Measurements from ENCODE around the gene CACNG6.
"Not testable (repeated sequence)": the region's sequence is repeated elsewhere in the genome, so short reads cannot be mapped to it uniquely, and the experiment has no call there.

Gene CACNG6

GRCh38 chr19:53991224-53992113 is at the start of gene CACNG6:
CACNG6 (plus strand) TSS chr19:53991637; CDS start chr19:53992878, 1,241 bp downstream.
- ATAC-seq = no peak

GRCh38 chr19:53942001-53942786 is 49.2 kb upstream of the CACNG6 start:
- no peak for ATAC-seq

- ATAC-seq = no peak
Observed at GRCh38 chr19:53944416-53944815, 47.0 kb upstream of the CACNG6 start.

GRCh38 chr19:53944933-53945332 is 46.5 kb upstream of the CACNG6 start:
- ATAC-seq = no peak

GRCh38 chr19:53945441-53945840 is 46.0 kb upstream of the CACNG6 start:
- ATAC-seq = no peak

- ATAC-seq = no peak
Observed at GRCh38 chr19:53945998-53946397, 45.4 kb upstream of the CACNG6 start.

- ATAC-seq = no peak
Observed at GRCh38 chr19:53947624-53948023, 43.8 kb upstream of the CACNG6 start.

GRCh38 chr19:53948611-53949010 is 42.8 kb upstream of the CACNG6 start:
- not testable (repeated sequence) for ATAC-seq

GRCh38 chr19:53951436-53951835 is 40.0 kb upstream of the CACNG6 start:
- no peak for ATAC-seq

GRCh38 chr19:53951947-53952346 is 39.5 kb upstream of the CACNG6 start:
- no peak for ATAC-seq

- ATAC-seq = no peak
Observed at GRCh38 chr19:53953383-53953782, 38.1 kb upstream of the CACNG6 start.

- ATAC-seq = no peak
Observed at GRCh38 chr19:53957448-53958167, 33.8 kb upstream of the CACNG6 start.

- ATAC-seq = no peak
Observed at GRCh38 chr19:53958168-53958571, 33.3 kb upstream of the CACNG6 start.

- ATAC-seq = no peak
Observed at GRCh38 chr19:53958823-53959757, 32.3 kb upstream of the CACNG6 start.

- ATAC-seq = no peak
Observed at GRCh38 chr19:53960187-53960586, 31.2 kb upstream of the CACNG6 start.

- ATAC-seq = no peak
Observed at GRCh38 chr19:53960886-53961285, 30.6 kb upstream of the CACNG6 start.

GRCh38 chr19:53961523-53962356 is 29.7 kb upstream of the CACNG6 start:
- no peak for ATAC-seq

- no peak for ATAC-seq
Observed at GRCh38 chr19:53962887-53963431, 28.5 kb upstream of the CACNG6 start, which contains the start of gene CACNG8. CACNG8 (plus strand) TSS chr19:53962937.

- no peak for ATAC-seq
Observed at GRCh38 chr19:53965091-53965490, 26.3 kb upstream of the CACNG6 start.

- no peak for ATAC-seq
Observed at GRCh38 chr19:53966931-53967330, 24.5 kb upstream of the CACNG6 start.

- no peak for ATAC-seq
Observed at GRCh38 chr19:53969366-53969765, 22.1 kb upstream of the CACNG6 start.
